HG03439 (cell line): ENCODE measurements around the gene G2E3.

Source experiments
- ATAC-seq: cut with Tn5 transposase; IDR thresholded peaks from one replicate; pipeline ENCODE4 v1.9.1; 2021; ENCODE audit warnings: mild to moderate bottlenecking, moderate library complexity; ENCODE audit not compliant: unreplicated experiment

The G2E3 gene

DNA sequence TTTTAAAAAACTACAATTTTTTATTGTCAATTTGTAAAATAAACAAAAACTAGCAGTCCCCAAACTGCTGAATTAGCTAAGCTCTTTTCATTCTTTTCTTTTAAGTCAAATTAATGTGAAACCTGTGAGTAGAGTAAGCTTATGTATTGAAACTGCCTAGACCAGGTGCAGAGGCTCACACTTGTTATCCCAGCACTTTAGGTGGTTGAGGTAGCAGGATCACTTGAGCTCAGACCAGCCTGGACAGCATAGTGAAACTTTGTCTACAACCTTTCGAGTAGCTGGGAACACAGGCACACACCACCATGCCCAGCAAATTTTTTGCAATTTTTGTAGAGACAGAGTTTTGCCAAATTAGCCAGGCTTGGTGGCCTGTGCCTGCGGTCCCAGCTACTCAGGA, 89.5 kb downstream of the G2E3 start:
- no peak for ATAC-seq

DNA sequence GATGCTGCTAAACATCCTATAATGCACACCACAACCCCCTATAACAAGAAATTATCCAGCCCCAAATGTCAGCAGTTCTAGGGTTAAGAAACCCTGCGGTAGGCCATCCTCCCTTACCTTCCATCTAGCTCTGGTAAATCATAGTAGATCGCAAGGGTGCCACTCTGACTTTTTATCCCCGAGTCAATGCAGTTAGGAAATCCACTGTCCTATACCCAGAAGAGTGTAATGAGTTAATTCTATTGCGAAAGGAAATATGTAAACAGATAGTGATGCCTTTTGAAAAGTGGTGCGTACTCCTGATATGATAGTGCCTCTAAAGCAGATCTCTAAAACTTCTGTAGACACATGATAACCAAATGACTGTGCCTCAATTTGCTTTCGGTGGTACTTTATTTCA, 93.0 kb downstream of the G2E3 start:
- ATAC-seq = no peak

DNA sequence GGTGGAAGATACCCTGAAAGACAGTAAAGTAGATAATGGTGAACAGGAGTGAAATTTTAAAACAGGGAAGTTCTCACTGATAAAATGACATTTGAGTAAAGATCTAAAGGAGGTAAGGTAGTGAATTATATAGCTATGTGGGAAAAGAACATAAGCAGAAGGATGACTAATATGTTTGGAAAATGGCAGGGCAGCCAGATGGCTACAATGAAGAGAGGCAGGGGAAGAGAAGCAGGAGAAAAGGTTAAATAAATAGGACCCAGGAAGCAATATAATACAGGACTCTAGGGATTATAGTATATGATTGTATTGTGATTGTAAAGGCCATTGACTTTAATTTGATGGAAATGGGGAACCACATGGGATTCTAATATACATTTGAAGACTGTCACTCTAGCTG, 96.2 kb downstream of the G2E3 start:
- ATAC-seq = no peak

DNA sequence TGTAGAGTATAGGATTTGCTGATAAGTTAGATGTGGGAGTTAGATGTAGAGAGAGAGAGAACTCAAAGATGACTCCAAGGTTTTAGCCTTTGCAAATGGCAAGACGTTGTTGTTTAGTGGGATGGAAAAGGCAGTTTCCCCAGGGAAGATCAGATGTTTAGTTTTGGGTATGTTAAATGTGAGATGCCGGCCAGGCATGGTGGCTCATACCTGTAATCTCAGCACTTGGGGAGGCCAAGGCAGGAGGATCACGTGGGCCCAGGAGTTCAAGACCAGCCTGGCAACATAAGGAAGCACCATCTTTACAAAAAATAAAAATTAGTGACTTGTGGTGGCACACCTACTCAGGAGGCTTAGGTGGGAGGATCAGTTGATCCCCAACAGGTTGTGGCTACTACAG, 96.7 kb downstream of the G2E3 start:
- ATAC-seq = no peak

DNA sequence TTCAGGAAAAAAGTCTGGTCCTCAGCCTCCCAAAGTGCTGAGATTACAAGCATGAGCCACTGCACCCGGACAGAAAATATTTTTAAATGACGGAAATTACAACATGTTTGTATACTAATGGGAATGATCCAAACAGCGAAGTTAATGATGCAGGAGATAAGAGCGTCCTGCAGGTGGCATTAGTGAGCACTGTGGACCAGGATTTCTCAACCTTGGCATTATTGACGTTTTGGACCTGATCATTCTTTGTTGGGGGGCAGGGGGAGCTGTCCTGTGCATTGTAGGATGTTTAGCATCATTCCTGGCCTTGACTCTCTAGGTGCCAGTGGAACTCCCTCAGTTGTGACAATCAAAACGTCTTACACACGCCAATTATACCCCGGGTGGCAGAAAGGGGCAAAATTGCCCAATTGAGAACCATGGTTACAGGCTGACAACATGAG, 97.3 kb downstream of the G2E3 start:
- ATAC-seq = no peak

DNA sequence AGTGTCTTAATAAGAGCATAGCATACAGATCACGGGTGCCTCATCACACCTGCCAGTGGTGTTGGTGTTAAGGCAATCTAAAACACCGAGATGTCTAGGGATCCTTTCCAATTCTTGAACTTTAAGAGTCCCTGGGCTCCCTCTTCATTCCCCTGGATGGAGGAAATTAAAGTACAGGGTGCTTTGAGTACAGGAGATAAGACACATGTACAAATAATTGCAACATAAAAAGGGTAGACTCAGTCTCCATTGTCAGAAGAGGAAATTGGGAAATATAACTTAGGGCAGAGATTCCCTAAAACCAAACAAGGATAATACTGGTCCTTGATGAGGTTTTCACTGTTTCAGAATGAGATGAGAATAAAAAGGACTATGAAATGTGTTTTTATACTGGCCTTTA, 98.1 kb downstream of the G2E3 start:
- ATAC-seq = no peak

DNA sequence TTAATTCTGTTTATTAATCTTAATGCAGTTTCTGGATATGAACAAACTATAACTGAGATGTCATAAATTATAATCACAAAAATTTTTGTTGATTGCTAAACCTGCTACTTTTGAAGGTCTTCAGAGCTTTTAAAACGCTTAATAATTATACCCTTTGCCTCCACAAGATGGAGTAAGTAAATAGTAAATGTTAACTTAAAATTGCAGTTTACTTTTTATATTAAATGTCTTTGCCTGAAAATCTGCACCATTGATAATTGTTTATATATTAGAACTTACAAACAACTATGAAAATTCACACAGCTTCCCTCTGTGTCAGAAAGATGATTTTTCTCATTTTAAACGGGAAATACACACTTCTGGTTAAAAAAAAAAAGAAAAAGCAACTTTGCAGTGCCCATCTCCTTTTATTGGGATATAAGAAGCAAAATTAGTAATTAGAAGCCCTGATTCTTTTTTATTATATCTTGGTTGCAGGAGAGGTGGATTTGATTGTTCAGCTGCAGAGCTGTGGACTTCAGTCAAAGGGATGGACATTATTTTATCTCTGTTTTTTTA, 98.7 kb downstream of the G2E3 start:
- ATAC-seq = no peak

DNA sequence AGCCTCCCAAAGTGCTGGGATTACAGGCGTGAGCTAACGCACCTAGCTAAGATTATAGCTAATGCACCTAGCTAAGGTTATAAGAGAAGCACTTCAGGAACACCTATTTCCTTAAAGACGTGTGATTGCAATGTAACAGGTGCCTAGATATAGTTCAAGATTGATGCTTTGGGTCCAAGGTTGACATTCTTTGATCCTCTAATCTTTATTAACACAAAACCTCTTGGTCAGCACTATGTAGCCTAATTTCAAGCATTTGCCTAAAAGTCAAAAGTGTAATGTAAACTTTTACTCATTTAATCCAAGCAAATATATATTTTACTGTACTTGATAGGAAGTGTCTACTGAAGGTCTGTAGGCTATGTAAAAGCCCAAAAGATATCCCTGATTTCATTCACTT, 99.7 kb downstream of the G2E3 start:
- ATAC-seq = no peak

DNA sequence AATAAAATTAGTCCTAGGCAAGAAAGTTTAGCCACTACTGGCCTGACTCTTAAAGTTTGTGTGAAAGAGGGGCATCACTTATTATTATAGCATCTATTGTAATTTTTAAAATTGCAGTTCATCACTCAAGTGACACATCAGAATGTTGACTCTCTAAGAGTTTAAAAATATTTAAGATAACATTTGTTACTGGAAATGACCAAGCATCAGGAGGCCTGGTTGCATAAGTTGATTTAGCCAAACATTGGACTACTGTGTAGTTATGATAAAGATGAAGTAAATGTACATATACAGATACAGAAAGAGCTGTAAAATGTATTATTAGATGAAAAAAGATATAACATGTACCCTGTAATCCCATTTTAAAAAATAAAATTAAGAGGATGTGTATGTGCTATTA, 110.6 kb downstream of the G2E3 start:
- no peak for ATAC-seq
